Right cardiac atrium (tissue), 5 donors: Measurements from ENCODE around the gene ABCG1. TPM values are rescaled to one million over a fixed set of nuclear protein-coding genes. Genes with fewer than 3 reads are reported as not detected.

Experiments used
- ATAC-seq, 2 donors: fragments of 200-7000 bp; cut with Tn5 transposase; one replicate each; pipeline versions ENCODE4 v1.8.0 to v1.9.1; 2020; ENCODE audit warnings: moderate library complexity in 2 of 2, mild to moderate bottlenecking in 1 of 2
- DNase-seq, 3 donors: peaks; one replicate each; pipeline ENCODE4 v3.0.0-alpha.2; 2020
- H3K27ac ChIP-seq: one replicate; pipeline ENCODE4 v1.5.1; 2013; ENCODE audit warnings: mild to moderate bottlenecking, low read length, control low read depth, moderate library complexity
- H3K27me3 ChIP-seq: one replicate; pipeline ENCODE4 v1.6.1; 2013; ENCODE audit not compliant: control insufficient read depth, insufficient read depth
- H3K4me1 ChIP-seq: one replicate; pipeline ENCODE4 v1.6.1; 2013; ENCODE audit warnings: low read length; ENCODE audit not compliant: control insufficient read depth, insufficient read depth
- H3K4me3 ChIP-seq: one replicate; pipeline ENCODE4 v1.5.1; 2013; ENCODE audit warnings: low read length, control low read depth
- H3K9me3 ChIP-seq: one replicate; pipeline ENCODE4 v1.6.1; 2013; ENCODE audit warnings: low read length; ENCODE audit not compliant: control insufficient read depth
- WGBS: extraction: QIAGEN DNeasy Blood & Tissue Kit; methylation state at CpG from one replicate; pipeline ENCODE4 v1.1.7; 2013; 5-methylcytosine and 5-hydroxymethylcytosine counted together
- intact Hi-C, 4 donors: fragments of 100-400 bp; cut with DNase I; formaldehyde crosslinking; loops; one replicate each; pipeline versions ENCODE4 v1.11.0 to v1.14.0; 2022 to 2023
- polyA plus RNA-seq: library from polyadenylated mRNA; stranded (reverse); fragments of 200-250 nt; gene quantifications from one replicate; pipeline ENCODE4 v1.2.3, GENCODE V29; 2013
- total RNA-seq, 4 donors: library from RNA; stranded (reverse); fragmentation: NEBNext Ultra II Directional; extraction: Animal tissue kit (Norgen Biotek cat#: 25700); gene quantifications; one replicate each; pipeline ENCODE4 v1.2.1, GENCODE V29; 2021
- donor health status: healthy with polysubstance abuse.
- donor health status: DM: no; HTN: yes; CAD: no.
- donor health status: DM: no; HTN: no; CAD: no.
- donor health status: DM: no; HTN: yes; CAD: no; lungs with severe emphysema.
- donor health status: DM: yes; HTN: yes; CAD: no.

Gene ABCG1
- total and polyA plus RNA-seq, 5 donors = 3.6 to 11.5 (median 5.7) TPM

GRCh38 chr21:42216726-42217572 is 2.0 kb upstream of the ABCG1 start:
- Histone ChIP-seq H3K27me3 (no peaks in the 10 kb centered on the region), H3K9me3 (no peaks in the 10 kb centered on the region), H3K27ac (no peak overlapping the region), H3K4me1 (peaks cover 2% of the 10 kb centered on the region), H3K4me3 (no peak overlapping the region)
- 92% methylated on average over 17 of the region's 17 CpGs for WGBS
- ATAC-seq (no peak), DNase-seq (no peak)
- intact Hi-C loops = no loop called here

DNA sequence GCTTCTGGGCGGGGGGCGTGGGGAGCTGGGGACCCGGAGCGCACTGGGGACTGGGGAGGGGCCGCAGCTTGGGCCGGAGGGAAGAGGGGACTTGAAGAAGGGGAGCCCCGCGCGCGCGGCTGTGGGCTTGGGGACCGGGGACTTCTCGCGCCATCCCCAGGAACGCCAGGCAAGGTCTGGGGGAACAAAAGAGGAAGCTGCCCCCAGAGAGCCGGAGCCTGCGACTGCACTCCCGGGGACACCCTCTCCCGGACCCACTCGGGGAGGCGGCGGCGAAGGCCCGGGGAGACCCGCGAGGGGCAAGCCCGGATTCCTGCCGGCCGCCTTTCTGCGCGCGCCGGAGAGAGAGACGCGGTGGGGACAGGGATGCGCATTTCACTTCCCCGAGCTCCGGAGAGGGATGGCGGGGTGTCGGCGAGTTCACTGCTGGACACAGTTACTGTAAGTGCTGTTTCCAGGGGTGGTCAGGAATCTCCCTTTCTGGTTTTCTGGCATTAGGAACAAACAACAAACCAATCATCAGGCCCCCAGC is 732 bp downstream of the ABCG1 start:
- peak in 1 of 3 donors; percentile 73 for DNase-seq
- intact Hi-C loops = no loop called here

DNA sequence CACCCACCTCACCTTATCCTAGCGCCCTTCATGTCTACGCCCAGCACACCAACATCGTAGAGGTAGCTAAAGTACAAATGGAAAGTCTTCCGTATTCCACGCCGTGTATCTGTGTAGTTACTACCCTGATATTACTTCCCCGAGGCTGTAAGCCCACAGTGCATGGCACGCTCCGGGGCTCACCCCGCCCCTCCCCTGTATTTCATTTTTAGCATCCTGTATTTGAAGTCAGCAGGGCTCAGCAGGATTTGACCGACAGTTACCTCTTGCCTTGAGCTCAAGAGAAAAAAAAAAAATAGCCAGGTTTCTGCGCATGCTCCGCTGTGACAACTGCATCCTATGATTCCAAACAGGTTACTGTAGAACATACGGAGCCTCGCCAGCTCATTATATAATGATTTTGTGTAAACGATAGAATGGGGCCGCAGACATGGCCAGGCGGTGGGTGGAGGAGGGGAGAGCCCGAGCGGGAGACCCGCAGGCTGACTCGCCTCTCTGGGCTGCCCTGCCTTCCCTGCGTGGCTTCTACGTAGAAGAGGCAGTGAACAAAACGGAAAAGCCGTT is 1.3 kb downstream of the ABCG1 start:
- peak overlapping the region; percentile 60 for H3K4me3 ChIP-seq
- H3K27ac ChIP-seq = peak overlapping the region; percentile 71
- WGBS = 4% methylated on average over 26 of the region's 26 CpGs
- DNase-seq (peak in 2 of 3 donors; percentile 67 to 75), ATAC-seq (peak; percentile 61 to 67)
- intact Hi-C loops = no loop called here
- H3K4me1 ChIP-seq = peaks cover 2% of the 10 kb centered on the region
- H3K27me3 ChIP-seq = no peaks in the 10 kb centered on the region
- no peaks in the 10 kb centered on the region for H3K9me3 ChIP-seq

More for the DNA sequence above, 732 bp downstream of the ABCG1 start:
- H3K27ac ChIP-seq = peak overlapping the region; percentile 61
- H3K4me3 ChIP-seq = peak overlapping the region; percentile 60
- ATAC-seq = peak; percentile 19 to 35
- under 1% methylated on average over 41 of the region's 41 CpGs for WGBS
- peaks cover 2% of the 10 kb centered on the region for H3K4me1 ChIP-seq
- H3K27me3 ChIP-seq = no peaks in the 10 kb centered on the region
- H3K9me3 ChIP-seq = no peaks in the 10 kb centered on the region

GRCh38 chr21:42221581-42222345 is 2.8 kb downstream of the ABCG1 start:
- 47% methylated on average over 15 of the region's 15 CpGs for WGBS
- Histone ChIP-seq H3K27me3 (no peaks in the 10 kb centered on the region), H3K4me3 (no peak overlapping the region), H3K9me3 (no peaks in the 10 kb centered on the region), H3K4me1 (peaks cover 2% of the 10 kb centered on the region), H3K27ac (peak overlapping the region; percentile 65)
- ATAC-seq = no peak
- intact Hi-C loops = no loop called here
- DNase-seq = no peak

- intact Hi-C loops = no loop called here
- no peak for ATAC-seq
Observed at GRCh38 chr21:42222386-42222785, 3.4 kb downstream of the ABCG1 start.

GRCh38 chr21:42222821-42223390 is 4.0 kb downstream of the ABCG1 start:
- WGBS = 93% methylated on average over 9 of the region's 9 CpGs
- Histone ChIP-seq H3K4me1 (peaks cover 2% of the 10 kb centered on the region), H3K27me3 (no peaks in the 10 kb centered on the region), H3K9me3 (no peaks in the 10 kb centered on the region), H3K4me3 (no peak overlapping the region), H3K27ac (no peak overlapping the region)
- ATAC-seq (no peak), DNase-seq (no peak)
- intact Hi-C loops = no loop called here

More at GRCh38 chr21:42222386-42222785, 3.4 kb downstream of the ABCG1 start:
- no peak for DNase-seq
- peak overlapping the region; percentile 65 for H3K27ac ChIP-seq
- 83% methylated on average over 6 of the region's 6 CpGs for WGBS
- no peaks in the 10 kb centered on the region for H3K9me3 ChIP-seq
- H3K27me3 ChIP-seq = no peaks in the 10 kb centered on the region
- H3K4me3 ChIP-seq = no peak overlapping the region
- H3K4me1 ChIP-seq = peaks cover 2% of the 10 kb centered on the region

DNA sequence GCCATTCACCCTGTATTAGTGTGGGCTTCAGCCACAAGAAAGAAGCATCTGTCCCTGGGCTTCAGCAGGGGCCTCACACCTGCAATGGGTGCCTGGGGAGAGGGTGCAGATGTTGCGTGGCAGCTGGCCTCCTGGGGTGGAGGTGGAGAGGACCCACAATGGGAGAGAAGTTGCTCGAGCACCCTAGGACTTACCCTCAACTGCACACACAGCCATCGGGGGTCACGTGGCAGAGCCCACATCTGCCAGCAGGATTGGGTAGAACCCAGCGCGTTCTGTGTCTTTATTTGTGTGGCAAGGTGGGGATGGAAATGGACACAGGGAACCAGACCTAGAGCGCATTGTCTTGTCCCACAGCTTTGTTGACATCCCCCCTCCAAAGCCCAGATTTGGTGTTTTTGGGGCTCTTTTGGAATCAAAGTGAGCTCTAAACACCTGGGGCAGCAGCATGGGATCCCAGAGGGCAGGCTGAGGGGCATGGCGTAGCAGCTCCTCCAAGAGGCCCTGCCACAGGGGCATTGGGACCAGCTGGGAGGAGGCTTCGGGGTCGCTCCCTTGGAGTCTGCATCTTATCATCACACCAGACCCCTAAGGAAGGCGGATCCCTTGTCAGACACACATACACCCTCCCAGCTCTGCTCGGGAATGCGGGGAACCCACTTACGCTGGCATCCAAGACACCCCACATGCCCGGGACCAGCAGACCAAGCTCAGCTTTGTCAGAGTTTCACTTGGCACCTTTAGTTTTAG is 5.1 kb downstream of the ABCG1 start:
- DNase-seq (no peak), ATAC-seq (no peak)
- intact Hi-C loops = no loop called here
- Histone ChIP-seq H3K9me3 (no peaks in the 10 kb centered on the region), H3K27ac (no peak overlapping the region), H3K4me1 (peaks cover 11% of the 10 kb centered on the region), H3K27me3 (no peaks in the 10 kb centered on the region), H3K4me3 (no peak overlapping the region)
- 97% methylated on average over 15 of the region's 15 CpGs for WGBS

DNA sequence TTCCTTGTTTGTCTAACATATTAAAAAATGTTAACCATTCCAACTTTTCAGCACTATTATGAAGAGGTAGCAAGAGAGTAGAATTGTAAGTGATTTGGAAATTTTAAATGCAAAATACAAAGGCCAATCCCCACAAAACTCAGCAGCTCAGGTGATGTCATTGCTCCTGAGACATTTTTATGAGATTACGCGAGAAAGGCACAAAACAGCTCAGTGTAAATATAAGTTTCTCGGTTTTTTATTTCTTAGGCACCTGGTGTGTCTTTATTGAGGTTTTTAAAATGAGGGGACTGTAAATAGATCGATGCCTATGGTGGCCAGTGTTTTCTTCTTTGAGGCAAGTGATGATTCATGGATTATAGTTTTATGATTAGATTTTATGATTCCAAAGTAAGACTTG is 6.1 kb downstream of the ABCG1 start:
- Histone ChIP-seq H3K27me3 (no peaks in the 10 kb centered on the region), H3K9me3 (no peaks in the 10 kb centered on the region), H3K4me3 (no peak overlapping the region), H3K4me1 (peaks cover 11% of the 10 kb centered on the region), H3K27ac (no peak overlapping the region)
- intact Hi-C loops = no loop called here
- DNase-seq (no peak), ATAC-seq (no peak)
- WGBS = 93% methylated on average over 4 of the region's 4 CpGs

DNA sequence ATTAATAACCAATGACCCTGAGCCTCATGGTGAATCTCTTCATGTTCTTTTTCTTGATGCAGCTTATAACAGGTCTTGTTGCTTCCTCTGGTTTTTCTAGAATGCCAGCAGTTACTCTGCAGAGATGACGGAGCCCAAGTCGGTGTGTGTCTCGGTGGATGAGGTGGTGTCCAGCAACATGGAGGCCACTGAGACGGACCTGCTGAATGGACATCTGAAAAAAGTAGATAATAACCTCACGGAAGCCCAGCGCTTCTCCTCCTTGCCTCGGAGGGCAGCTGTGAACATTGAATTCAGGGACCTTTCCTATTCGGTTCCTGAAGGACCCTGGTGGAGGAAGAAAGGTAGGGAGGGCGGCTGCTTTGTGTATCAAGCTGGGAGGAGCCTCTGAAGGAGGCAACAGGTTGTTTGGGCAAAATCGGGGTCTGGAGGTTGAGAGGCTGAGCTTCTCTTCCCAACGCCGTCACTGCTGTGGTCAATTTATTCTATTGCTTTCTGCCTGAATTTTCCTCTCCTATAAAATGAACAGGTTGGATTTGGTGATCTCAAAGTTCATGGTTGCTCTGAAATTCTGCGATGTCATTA is 6.7 kb downstream of the ABCG1 start:
- DNase-seq (no peak), ATAC-seq (no peak)
- no peak overlapping the region for H3K27ac ChIP-seq
- intact Hi-C loops = no loop called here
- 93% methylated on average over 13 of the region's 13 CpGs for WGBS
- peaks cover 13% of the 10 kb centered on the region for H3K4me1 ChIP-seq
- H3K9me3 ChIP-seq = no peaks in the 10 kb centered on the region
- H3K4me3 ChIP-seq = no peak overlapping the region
- H3K27me3 ChIP-seq = no peaks in the 10 kb centered on the region

GRCh38 chr21:42226626-42227025 is 7.7 kb downstream of the ABCG1 start:
- ATAC-seq (no peak), DNase-seq (no peak)
- Histone ChIP-seq H3K9me3 (no peaks in the 10 kb centered on the region), H3K4me3 (no peak overlapping the region), H3K27ac (no peak overlapping the region), H3K4me1 (peaks cover 16% of the 10 kb centered on the region), H3K27me3 (no peaks in the 10 kb centered on the region)
- intact Hi-C loops = no loop called here
- 92% methylated on average over 2 of the region's 2 CpGs for WGBS
